Keratinocyte (primary cell): ENCODE results near the gene HNRNPK. TPM values are rescaled to one million over a fixed set of nuclear protein-coding genes. Genes with fewer than 3 reads are reported as not detected.
A peak's percentile ranks its signal among the peaks of the same experiment; 100 is the strongest.
"Not testable (repeated sequence)": the region's sequence is repeated elsewhere in the genome, so short reads cannot be mapped to it uniquely, and the experiment has no call there.

Experiments
- DNase-seq: peaks from one replicate; pipeline ENCODE4 v3.0.0-alpha.2; 2011; ENCODE audit warnings: low read depth, missing footprints, low spot score
- FAIRE-seq: peaks from 2 replicates; lab custom pipeline; 2011; peaks lifted over from hg19 to GRCh38; lab: Jason Lieb, UNC
- H2AFZ ChIP-seq: 2 replicates; pipeline ENCODE4 v1.6.0; 2012; ENCODE audit warnings: low read length, control low read depth, inconsistent platforms; ENCODE audit not compliant: control insufficient read depth
- H3K27ac ChIP-seq: 2 replicates; pipeline ENCODE4 v1.5.1; 2011; ENCODE audit warnings: low read length; ENCODE audit not compliant: control insufficient read depth, insufficient read depth
- H3K27me3 ChIP-seq: 3 replicates; pipeline ENCODE4 v1.6.0; 2011; ENCODE audit warnings: low read length; ENCODE audit not compliant: control insufficient read depth, insufficient read depth; ENCODE audit errors: extremely low read depth
- H3K36me3 ChIP-seq, 2 experiments: 2 replicates in 1 of 2; 3 replicates in 1 of 2; pipeline ENCODE4 v1.5.1; 2011; ENCODE audit warnings: low read length in 2 of 2, mild to moderate bottlenecking in 1 of 2; ENCODE audit not compliant: control insufficient read depth in 2 of 2, insufficient read depth in 2 of 2; ENCODE audit errors: extremely low read depth in 1 of 2
- H3K4me1 ChIP-seq: 3 replicates; pipeline ENCODE4 v1.5.1; 2011; ENCODE audit warnings: low read length; ENCODE audit not compliant: control insufficient read depth, insufficient read depth; ENCODE audit errors: extremely low read depth
- H3K4me2 ChIP-seq: 3 replicates; pipeline ENCODE4 v1.6.0; 2011; ENCODE audit warnings: low read depth, low read length; ENCODE audit not compliant: control insufficient read depth, insufficient read depth; ENCODE audit errors: extremely low read depth
- H3K4me3 ChIP-seq, 3 experiments: fragments of 200-600 bp in 1 of 3; sonication (generic) in 1 of 3; 2 replicates in 2 of 3; 3 replicates in 1 of 3; pipeline ENCODE4 v1.5.1; 2011 to 2016; ENCODE audit warnings: low read length in 3 of 3, mild to moderate bottlenecking in 3 of 3, control low read depth in 2 of 3, inconsistent platforms in 1 of 3, low read depth in 1 of 3, mixed read lengths in 1 of 3, mixed run types in 1 of 3, moderate library complexity in 1 of 3; ENCODE audit not compliant: control insufficient read depth in 2 of 3, insufficient read depth in 2 of 3; ENCODE audit errors: extremely low read depth in 1 of 3
- H3K79me2 ChIP-seq: 2 replicates; pipeline ENCODE4 v1.6.0; 2012; ENCODE audit warnings: low read length; ENCODE audit not compliant: control insufficient read depth, insufficient read depth
- H3K9ac ChIP-seq: 3 replicates; pipeline ENCODE4 v1.6.0; 2011; ENCODE audit warnings: low read length; ENCODE audit not compliant: control insufficient read depth, insufficient read depth; ENCODE audit errors: extremely low read depth
- H3K9me1 ChIP-seq: 3 replicates; pipeline ENCODE4 v1.6.0; 2011; ENCODE audit warnings: low read length; ENCODE audit not compliant: control insufficient read depth, insufficient read depth; ENCODE audit errors: extremely low read depth
- H3K9me3 ChIP-seq: 2 replicates; pipeline ENCODE4 v1.5.1; 2012; ENCODE audit warnings: low read depth, low read length; ENCODE audit not compliant: control insufficient read depth
- H4K20me1 ChIP-seq: 3 replicates; pipeline ENCODE4 v1.6.0; 2011; ENCODE audit warnings: low read length; ENCODE audit not compliant: control insufficient read depth, insufficient read depth; ENCODE audit errors: extremely low read depth
- EZH2 ChIP-seq: IDR thresholded peaks from one replicate; pipeline ENCODE4 v1.6.1; 2012; ENCODE audit warnings: inconsistent platforms, mild to moderate bottlenecking, low read length, moderate library complexity
- dilution Hi-C: fragments of 300-500 bp; cut with MboI; formaldehyde crosslinking; loops from one replicate; pipeline ENCODE4 v1.7.0; 2020; ENCODE audit warnings: low sequenced_read_pairs; ENCODE audit not compliant: extremely low pct_ligation_motif_present
- polyA plus RNA-seq, 5 experiments: library from polyadenylated mRNA; depleted of rRNA in 3 of 5; stranded (reverse) in 3 of 5; stranded (forward) in 1 of 5; unstranded in 1 of 5; fragments of >200 nt; gene quantifications; 1 replicate in 1 of 5; 2 replicates in 3 of 5; 3 replicates in 1 of 5; pipeline versions ENCODE4 v1.2.1 to v1.2.3, GENCODE V29; 2011 to 2012; ENCODE audit warnings: missing spikeins in 2 of 5, low read depth in 1 of 5, low replicate concordance in 1 of 5
- TF ChIP-seq, protein P1 (sequence below), 3 experiments: IDR thresholded peaks in 1 of 3; conservative IDR thresholded peaks in 1 of 3; optimal IDR thresholded peaks in 1 of 3; 2 replicates in 2 of 3; 3 replicates in 1 of 3; pipeline versions ENCODE3 to v1.5.1; 2011; ENCODE audit warnings: low read length in 3 of 3, mild to moderate bottlenecking in 3 of 3, moderate library complexity in 2 of 3, control low read depth in 1 of 3, inconsistent platforms in 1 of 3; ENCODE audit not compliant: insufficient read depth in 2 of 3; ENCODE audit errors: extremely low read depth in 1 of 3

HNRNPK gene
- polyA plus RNA-seq, 1 donor (not counting 4 experiments of a cell fraction or from before 2014, with no cell fraction given) = 661 TPM

DNA sequence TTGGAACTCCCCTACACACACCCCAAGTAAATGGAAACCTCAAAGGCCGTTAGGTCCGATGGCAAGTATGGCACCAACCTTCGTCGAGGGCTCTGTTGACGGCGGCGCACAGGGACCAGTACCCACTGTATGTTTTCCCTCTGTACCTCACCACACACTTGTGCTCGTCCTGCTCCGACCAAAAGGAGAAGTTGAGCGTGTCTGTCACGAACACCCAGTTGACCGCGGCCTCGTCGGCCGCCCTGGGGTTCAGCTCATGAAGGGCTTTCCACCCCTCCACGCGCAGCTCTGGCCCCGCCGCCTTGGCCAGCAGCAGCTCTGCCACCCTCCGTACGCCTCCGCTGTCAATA, 24.0 kb downstream of the HNRNPK start:
- dilution Hi-C loops = no loop called here
- peaks cover 15% of the 10 kb centered on the region for H3K4me1 ChIP-seq
- no peaks in the 10 kb centered on the region for H3K27me3 ChIP-seq
- peak overlapping the region; percentile 48 to 89 (median 75) for H3K4me3 ChIP-seq
- peak overlapping the region; percentile 76 for H3K27ac ChIP-seq
- H3K36me3 ChIP-seq = no peaks in the 10 kb centered on the region
- TF ChIP-seq, protein P1, sequence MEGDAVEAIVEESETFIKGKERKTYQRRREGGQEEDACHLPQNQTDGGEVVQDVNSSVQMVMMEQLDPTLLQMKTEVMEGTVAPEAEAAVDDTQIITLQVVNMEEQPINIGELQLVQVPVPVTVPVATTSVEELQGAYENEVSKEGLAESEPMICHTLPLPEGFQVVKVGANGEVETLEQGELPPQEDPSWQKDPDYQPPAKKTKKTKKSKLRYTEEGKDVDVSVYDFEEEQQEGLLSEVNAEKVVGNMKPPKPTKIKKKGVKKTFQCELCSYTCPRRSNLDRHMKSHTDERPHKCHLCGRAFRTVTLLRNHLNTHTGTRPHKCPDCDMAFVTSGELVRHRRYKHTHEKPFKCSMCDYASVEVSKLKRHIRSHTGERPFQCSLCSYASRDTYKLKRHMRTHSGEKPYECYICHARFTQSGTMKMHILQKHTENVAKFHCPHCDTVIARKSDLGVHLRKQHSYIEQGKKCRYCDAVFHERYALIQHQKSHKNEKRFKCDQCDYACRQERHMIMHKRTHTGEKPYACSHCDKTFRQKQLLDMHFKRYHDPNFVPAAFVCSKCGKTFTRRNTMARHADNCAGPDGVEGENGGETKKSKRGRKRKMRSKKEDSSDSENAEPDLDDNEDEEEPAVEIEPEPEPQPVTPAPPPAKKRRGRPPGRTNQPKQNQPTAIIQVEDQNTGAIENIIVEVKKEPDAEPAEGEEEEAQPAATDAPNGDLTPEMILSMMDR (optimal IDR thresholded peaks at IDR 0.05 in 1 of 3, IDR thresholded peaks at IDR 0.05 in 1 of 3, conservative IDR thresholded peaks at IDR 0.05 in 1 of 3; ENCODE audit: extremely low read depth in 1 of 3, insufficient read depth in 2 of 3, low read length in 3 of 3) = no peak
- TF ChIP-seq EZH2 = no peak
- no peaks in the 10 kb centered on the region for H3K9me1 ChIP-seq
- peak overlapping the region; percentile 87 for H3K9ac ChIP-seq
- H2AFZ ChIP-seq = peak overlapping the region; percentile 100
- H4K20me1 ChIP-seq = no peaks in the 10 kb centered on the region
- peak overlapping the region; percentile 87 for H3K4me2 ChIP-seq
- no peaks in the 10 kb centered on the region for H3K9me3 ChIP-seq
- no peaks in the 10 kb centered on the region for H3K79me2 ChIP-seq
- FAIRE-seq (no peak), DNase-seq (no peak)

DNA sequence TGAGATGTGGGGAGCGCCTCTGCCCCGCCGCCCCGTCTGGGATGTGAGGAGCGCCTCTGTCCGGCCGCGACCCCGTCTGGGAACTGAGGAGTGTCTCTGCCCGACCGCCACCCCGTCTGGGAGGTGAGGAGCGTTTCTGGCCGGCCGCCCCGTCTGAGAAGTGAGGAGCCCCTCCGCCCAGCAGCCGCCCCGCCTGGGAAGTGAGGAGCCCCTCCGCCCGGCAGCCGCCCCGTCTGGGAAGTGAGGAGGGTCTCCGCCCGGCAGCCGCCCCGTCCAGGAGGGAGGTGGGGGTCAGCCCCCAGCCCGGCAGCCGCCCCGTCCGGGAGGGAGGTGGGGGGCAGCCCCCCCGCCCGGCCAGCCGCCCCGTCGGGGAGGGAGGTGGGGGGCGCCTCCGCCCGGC, 31.9 kb downstream of the HNRNPK start:
- FAIRE-seq, dilution Hi-C loops, H3K36me3 ChIP-seq: not testable (repeated sequence)

DNA sequence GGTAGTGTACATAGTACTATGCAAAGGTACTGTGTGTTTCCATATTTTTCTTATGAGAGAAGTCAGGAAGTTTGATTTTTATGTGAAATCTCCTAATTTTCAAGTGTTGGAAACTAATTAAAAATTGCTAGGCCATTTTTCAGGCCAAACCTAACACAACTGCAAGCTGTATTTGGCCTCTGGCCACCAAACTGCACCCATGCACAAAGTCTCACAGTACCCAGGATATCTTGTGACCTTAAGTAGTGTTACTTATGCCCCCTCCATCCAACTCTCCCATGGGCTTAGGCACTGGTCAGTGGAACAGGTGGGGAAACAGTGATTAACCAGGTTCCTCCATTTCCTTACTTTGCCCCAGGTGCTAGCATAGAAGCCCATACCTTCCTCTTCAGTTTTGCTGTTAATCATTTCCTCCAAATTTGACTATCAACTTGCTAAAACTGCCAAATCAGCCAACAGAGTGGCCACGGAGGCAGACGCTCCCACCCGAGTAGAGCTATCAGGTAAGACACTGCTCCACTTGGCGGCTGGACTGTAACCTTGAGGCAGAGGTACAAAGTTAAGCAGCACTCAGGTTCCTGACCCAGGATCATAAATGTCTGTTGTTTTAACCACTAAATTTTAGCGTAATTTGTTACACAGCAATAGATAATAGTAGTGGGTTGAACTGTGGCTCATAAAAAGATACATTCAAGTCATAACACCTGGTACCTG, 39.3 kb downstream of the HNRNPK start:
- dilution Hi-C loops = no loop called here
- Histone ChIP-seq H3K4me2 (no peak overlapping the region), H3K27ac (no peak overlapping the region), H2AFZ (no peak overlapping the region), H3K9me1 (no peaks in the 10 kb centered on the region), H3K9me3 (no peaks in the 10 kb centered on the region), H3K4me1 (no peaks in the 10 kb centered on the region), H3K27me3 (no peaks in the 10 kb centered on the region), H3K4me3 (no peak overlapping the region), H4K20me1 (no peaks in the 10 kb centered on the region), H3K36me3 (peaks cover 0 to 7% of the 10 kb centered on the region in 2 experiments), H3K79me2 (no peaks in the 10 kb centered on the region), H3K9ac (no peak overlapping the region)
- no peak for TF ChIP-seq EZH2
- TF ChIP-seq, protein P1 (optimal IDR thresholded peaks at IDR 0.05 in 1 of 3, IDR thresholded peaks at IDR 0.05 in 1 of 3, conservative IDR thresholded peaks at IDR 0.05 in 1 of 3; ENCODE audit: extremely low read depth in 1 of 3, insufficient read depth in 2 of 3, low read length in 3 of 3) = no peak
- FAIRE-seq = no peak
- DNase-seq = no peak

More for the DNA sequence above, 31.9 kb downstream of the HNRNPK start:
- not testable (repeated sequence) for DNase-seq, H3K27me3 ChIP-seq, H2AFZ ChIP-seq, H3K9ac ChIP-seq, H4K20me1 ChIP-seq, H3K4me3 ChIP-seq, H3K27ac ChIP-seq, H3K9me1 ChIP-seq, H3K9me3 ChIP-seq, H3K4me1 ChIP-seq, H3K4me2 ChIP-seq, H3K79me2 ChIP-seq
